ENCODE data around the gene SLMAP.

Gene SLMAP

DNA sequence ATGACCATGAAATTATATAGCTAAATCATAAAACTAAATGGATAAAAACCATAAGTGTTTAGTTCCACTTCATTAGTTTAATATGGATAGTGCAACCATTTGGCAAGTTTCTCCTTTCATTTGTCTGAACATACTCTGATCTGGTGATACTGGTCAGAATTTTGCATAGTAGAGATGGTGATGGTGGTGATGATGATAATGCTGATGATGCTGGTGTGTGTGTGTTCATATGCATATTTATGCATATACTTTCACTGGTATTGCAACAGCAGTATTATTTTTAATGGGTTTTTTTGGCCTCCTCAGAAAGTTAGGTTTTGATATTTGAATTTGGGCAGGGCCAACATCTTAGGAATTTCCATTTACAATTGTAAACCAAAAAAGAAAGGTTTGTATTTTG, 76.4 kb downstream of the SLMAP start:
- H3K36me3 ChIP-seq (ENCODE audit: insufficient read depth, low read length): peaks cover 32% of the 10 kb centered on the region
- no peak for TF ChIP-seq EZH2 (IDR thresholded peaks at IDR 0.05; ENCODE audit: borderline replicate concordance, low read depth, low read length, severe bottlenecking)
- TF ChIP-seq, protein P1, sequence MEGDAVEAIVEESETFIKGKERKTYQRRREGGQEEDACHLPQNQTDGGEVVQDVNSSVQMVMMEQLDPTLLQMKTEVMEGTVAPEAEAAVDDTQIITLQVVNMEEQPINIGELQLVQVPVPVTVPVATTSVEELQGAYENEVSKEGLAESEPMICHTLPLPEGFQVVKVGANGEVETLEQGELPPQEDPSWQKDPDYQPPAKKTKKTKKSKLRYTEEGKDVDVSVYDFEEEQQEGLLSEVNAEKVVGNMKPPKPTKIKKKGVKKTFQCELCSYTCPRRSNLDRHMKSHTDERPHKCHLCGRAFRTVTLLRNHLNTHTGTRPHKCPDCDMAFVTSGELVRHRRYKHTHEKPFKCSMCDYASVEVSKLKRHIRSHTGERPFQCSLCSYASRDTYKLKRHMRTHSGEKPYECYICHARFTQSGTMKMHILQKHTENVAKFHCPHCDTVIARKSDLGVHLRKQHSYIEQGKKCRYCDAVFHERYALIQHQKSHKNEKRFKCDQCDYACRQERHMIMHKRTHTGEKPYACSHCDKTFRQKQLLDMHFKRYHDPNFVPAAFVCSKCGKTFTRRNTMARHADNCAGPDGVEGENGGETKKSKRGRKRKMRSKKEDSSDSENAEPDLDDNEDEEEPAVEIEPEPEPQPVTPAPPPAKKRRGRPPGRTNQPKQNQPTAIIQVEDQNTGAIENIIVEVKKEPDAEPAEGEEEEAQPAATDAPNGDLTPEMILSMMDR (IDR thresholded peaks at IDR 0.05; ENCODE audit: borderline replicate concordance, extremely low read depth, low read length, poor library complexity, severe bottlenecking): no peak
- no peak overlapping the region for H3K27ac ChIP-seq (ENCODE audit: low read length)
- H3K4me1 ChIP-seq (ENCODE audit: insufficient read depth, low read length): no peaks in the 10 kb centered on the region
- H3K27me3 ChIP-seq (ENCODE audit: insufficient read depth, low read length, poor library complexity): no peaks in the 10 kb centered on the region
- H3K9ac ChIP-seq (ENCODE audit: low read depth, low read length): no peak overlapping the region
- H3K9me3 ChIP-seq (ENCODE audit: insufficient read depth, low read length, severe bottlenecking): no peaks in the 10 kb centered on the region
- H3K4me3 ChIP-seq (ENCODE audit: low read depth in 1 of 2, low read length in 2 of 2): no peak overlapping the region
- H2AFZ ChIP-seq (ENCODE audit: low read depth, low read length): no peak overlapping the region
- H4K20me1 ChIP-seq (ENCODE audit: insufficient read depth, low read length): peaks cover 11% of the 10 kb centered on the region
- H3K79me2 ChIP-seq (ENCODE audit: insufficient read depth, low read length): peaks cover 11% of the 10 kb centered on the region
- ATAC-seq (ENCODE audit: insufficient read depth, low read depth): no peak
- no peak for DNase-seq
- H3K4me2 ChIP-seq (ENCODE audit: insufficient read depth, low read length): no peak overlapping the region

DNA sequence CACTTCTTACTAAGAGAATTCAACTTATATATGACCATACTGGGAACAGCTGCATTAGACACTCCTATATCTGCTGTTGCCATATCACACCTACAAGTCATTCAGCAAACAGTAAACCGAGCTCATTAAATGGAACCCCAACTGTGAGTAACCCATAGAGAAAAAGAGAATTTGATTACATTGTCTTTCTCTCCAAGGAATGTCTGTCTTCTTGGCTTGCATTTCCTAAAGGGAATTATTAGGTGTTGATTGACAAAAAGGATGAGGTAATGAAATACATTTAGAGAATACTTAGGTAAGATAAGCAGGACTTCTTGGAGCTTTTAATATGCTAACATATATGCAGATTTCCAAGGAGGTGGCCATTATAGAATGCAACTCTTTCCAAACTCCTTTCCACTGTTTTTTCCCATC, 76.8 kb downstream of the SLMAP start:
- no peak overlapping the region for H3K4me2 ChIP-seq (ENCODE audit: insufficient read depth, low read length)
- H3K79me2 ChIP-seq (ENCODE audit: insufficient read depth, low read length): peaks cover 10% of the 10 kb centered on the region
- no peaks in the 10 kb centered on the region for H3K27me3 ChIP-seq (ENCODE audit: insufficient read depth, low read length, poor library complexity)
- H3K4me1 ChIP-seq (ENCODE audit: insufficient read depth, low read length): no peaks in the 10 kb centered on the region
- TF ChIP-seq, protein P1 (IDR thresholded peaks at IDR 0.05; ENCODE audit: borderline replicate concordance, extremely low read depth, low read length, poor library complexity, severe bottlenecking): no peak
- TF ChIP-seq EZH2 (IDR thresholded peaks at IDR 0.05; ENCODE audit: borderline replicate concordance, low read depth, low read length, severe bottlenecking): no peak
- no peak overlapping the region for H3K9ac ChIP-seq (ENCODE audit: low read depth, low read length)
- H3K27ac ChIP-seq (ENCODE audit: low read length): no peak overlapping the region
- ATAC-seq (ENCODE audit: insufficient read depth, low read depth): no peak
- H3K36me3 ChIP-seq (ENCODE audit: insufficient read depth, low read length): peaks cover 32% of the 10 kb centered on the region
- DNase-seq: no peak
- H3K9me3 ChIP-seq (ENCODE audit: insufficient read depth, low read length, severe bottlenecking): no peaks in the 10 kb centered on the region
- H4K20me1 ChIP-seq (ENCODE audit: insufficient read depth, low read length): peaks cover 11% of the 10 kb centered on the region
- H3K4me3 ChIP-seq (ENCODE audit: low read depth in 1 of 2, low read length in 2 of 2): no peak overlapping the region
- no peak overlapping the region for H2AFZ ChIP-seq (ENCODE audit: low read depth, low read length)

DNA sequence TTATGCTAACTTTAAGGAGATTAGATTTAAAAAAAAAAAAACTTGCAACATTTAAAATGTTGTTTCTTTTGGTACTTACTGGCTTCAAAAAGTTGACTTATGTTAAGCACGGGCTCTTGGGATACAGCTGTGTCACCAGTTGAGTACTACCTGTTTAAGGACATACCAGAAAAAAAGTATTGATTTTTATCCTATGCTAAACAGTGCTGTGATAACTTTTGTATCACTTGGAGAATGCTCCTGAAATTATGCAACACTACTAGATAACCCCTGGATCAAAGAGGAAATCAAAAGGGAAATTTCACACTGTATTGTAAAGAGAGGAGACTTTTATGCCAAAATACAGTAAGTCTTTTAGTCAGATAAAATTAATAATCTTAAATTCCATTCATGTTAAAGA, 77.7 kb downstream of the SLMAP start:
- Histone ChIP-seq H3K79me2 (ENCODE audit: insufficient read depth, low read length) (peaks cover 5% of the 10 kb centered on the region), H3K4me3 (ENCODE audit: low read depth in 1 of 2, low read length in 2 of 2) (no peak overlapping the region), H2AFZ (ENCODE audit: low read depth, low read length) (no peak overlapping the region), H3K9me3 (ENCODE audit: insufficient read depth, low read length, severe bottlenecking) (no peaks in the 10 kb centered on the region), H4K20me1 (ENCODE audit: insufficient read depth, low read length) (peaks cover 9% of the 10 kb centered on the region), H3K27ac (ENCODE audit: low read length) (no peak overlapping the region), H3K4me2 (ENCODE audit: insufficient read depth, low read length) (no peak overlapping the region), H3K4me1 (ENCODE audit: insufficient read depth, low read length) (no peaks in the 10 kb centered on the region), H3K9ac (ENCODE audit: low read depth, low read length) (no peak overlapping the region), H3K36me3 (ENCODE audit: insufficient read depth, low read length) (peaks cover 35% of the 10 kb centered on the region), H3K27me3 (ENCODE audit: insufficient read depth, low read length, poor library complexity) (no peaks in the 10 kb centered on the region)
- ATAC-seq (ENCODE audit: insufficient read depth, low read depth) (no peak), DNase-seq (no peak)
- TF ChIP-seq, protein P1 (IDR thresholded peaks at IDR 0.05; ENCODE audit: borderline replicate concordance, extremely low read depth, low read length, poor library complexity, severe bottlenecking): no peak
- TF ChIP-seq EZH2 (IDR thresholded peaks at IDR 0.05; ENCODE audit: borderline replicate concordance, low read depth, low read length, severe bottlenecking): no peak

DNA sequence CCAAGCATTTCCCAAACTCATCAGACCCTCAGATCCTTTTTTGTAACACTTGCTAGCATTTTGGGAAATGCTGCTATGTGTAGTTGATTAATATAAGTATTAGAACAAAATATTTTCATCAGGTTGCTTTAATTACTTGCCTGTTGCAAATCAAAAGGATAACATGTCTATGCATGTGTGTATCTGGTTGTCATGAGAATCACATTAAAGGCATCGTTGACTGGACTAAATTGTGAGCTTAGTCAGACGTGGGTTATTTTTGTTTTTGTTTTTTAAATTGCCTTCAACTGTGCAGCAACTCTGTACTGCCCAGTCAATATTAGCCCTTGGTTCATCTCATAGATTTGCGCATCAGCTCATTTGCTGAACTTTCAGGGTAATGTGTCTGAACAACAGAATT, 81.6 kb downstream of the SLMAP start:
- no peak for ATAC-seq (ENCODE audit: insufficient read depth, low read depth)
- H3K79me2 ChIP-seq (ENCODE audit: insufficient read depth, low read length): peaks cover 6% of the 10 kb centered on the region; the same call in 1 of the 2 replicates
- TF ChIP-seq EZH2 (IDR thresholded peaks at IDR 0.05; ENCODE audit: borderline replicate concordance, low read depth, low read length, severe bottlenecking): no peak
- TF ChIP-seq, protein P1 (IDR thresholded peaks at IDR 0.05; ENCODE audit: borderline replicate concordance, extremely low read depth, low read length, poor library complexity, severe bottlenecking): no peak

More for the DNA sequence above, 81.6 kb downstream of the SLMAP start:
- Histone ChIP-seq H4K20me1 (ENCODE audit: insufficient read depth, low read length) (peaks cover 11% of the 10 kb centered on the region; the same call in 1 of the 2 replicates), H3K4me2 (ENCODE audit: insufficient read depth, low read length) (no peak overlapping the region), H3K4me1 (ENCODE audit: insufficient read depth, low read length) (no peaks in the 10 kb centered on the region), H3K9me3 (ENCODE audit: insufficient read depth, low read length, severe bottlenecking) (no peaks in the 10 kb centered on the region), H2AFZ (ENCODE audit: low read depth, low read length) (no peak overlapping the region), H3K9ac (ENCODE audit: low read depth, low read length) (no peak overlapping the region), H3K4me3 (ENCODE audit: low read depth in 1 of 2, low read length in 2 of 2) (no peak overlapping the region), H3K27ac (ENCODE audit: low read length) (no peak overlapping the region), H3K36me3 (ENCODE audit: insufficient read depth, low read length) (peaks cover 24% of the 10 kb centered on the region), H3K27me3 (ENCODE audit: insufficient read depth, low read length, poor library complexity) (no peaks in the 10 kb centered on the region)
- no peak for DNase-seq
